DMS53 treated with DMSO at 0.1 percent for 48 hours (cell line): ENCODE results near the gene SLC2A14.
"Not testable (repeated sequence)": the region's sequence is repeated elsewhere in the genome, so short reads cannot be mapped to it uniquely, and the experiment has no call there.

Experiments used
- DNase-seq: peaks from one replicate; lab custom pipeline; 2025; ENCODE audit not compliant: unreplicated experiment; lab: John Stamatoyannopoulos, UW

SLC2A14 gene

DNA sequence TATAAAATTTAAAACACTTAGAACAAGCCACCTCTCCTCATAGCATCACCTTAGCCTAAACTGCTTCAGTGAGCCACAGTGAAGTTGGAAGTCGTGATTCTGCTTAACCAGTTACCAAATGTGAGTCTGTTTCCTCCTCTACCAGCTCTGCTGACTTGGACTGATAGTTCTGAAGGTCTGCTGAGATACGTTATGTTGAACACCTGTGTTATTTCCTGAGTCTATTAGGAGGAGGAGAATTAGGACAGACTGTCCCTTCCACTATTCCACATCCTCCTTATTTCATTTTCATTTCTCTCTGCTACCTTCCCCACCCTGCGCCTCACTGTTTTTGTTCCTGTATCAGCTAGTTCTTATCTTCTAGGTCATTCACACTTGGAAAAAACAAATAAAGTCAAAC, 2.4 kb downstream of the SLC2A14 start:
- DNase-seq: no peak

DNA sequence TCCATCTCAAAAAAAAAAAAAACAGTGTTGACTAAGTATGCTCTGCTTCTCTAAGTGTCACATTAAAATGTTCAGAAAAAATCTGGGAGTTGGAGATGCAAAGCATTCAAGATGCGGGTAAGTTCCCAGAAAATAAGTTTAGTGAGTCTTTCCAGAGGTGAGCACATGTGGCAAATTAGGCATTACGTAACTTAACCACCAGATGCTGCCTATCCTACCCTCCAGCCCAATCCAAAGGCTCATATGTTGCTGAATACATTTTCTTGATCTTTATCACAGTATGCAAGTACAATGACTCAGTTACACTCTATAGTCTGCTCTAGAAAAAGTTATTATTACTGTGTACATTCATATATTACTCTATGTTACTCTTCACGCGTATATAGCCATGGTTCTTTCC, 3.6 kb downstream of the SLC2A14 start:
- DNase-seq: no peak

- DNase-seq: no peak
Measured at GRCh38 chr12:7868391-7868790, 4.3 kb downstream of the SLC2A14 start.

- DNase-seq: no peak
Measured at GRCh38 chr12:7864601-7865150, 8.0 kb downstream of the SLC2A14 start.

GRCh38 chr12:7862814-7863348, 9.8 kb downstream of the SLC2A14 start:
- DNase-seq: not testable (repeated sequence)

GRCh38 chr12:7862301-7862700, 10.4 kb downstream of the SLC2A14 start:
- not testable (repeated sequence) for DNase-seq

GRCh38 chr12:7859552-7859951, 13.2 kb downstream of the SLC2A14 start:
- no peak for DNase-seq

DNA sequence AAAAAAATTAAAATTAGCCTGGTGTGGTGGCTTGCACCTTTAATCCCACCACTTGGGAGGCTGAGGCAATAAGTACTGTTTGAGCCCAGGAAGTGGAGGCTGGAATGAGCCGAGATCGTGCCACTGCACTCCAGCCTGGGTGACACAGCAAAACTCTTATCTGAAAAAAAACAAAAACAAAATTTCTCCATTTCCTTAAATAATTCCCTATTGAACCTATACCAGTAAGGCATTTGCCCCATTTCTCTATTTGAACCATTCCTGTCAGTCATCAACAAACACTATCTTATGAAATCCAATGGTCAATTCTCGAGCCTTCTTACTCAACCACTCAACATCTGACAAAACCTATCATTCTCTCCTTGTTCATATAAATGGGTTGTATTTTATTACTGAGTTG, 14.7 kb downstream of the SLC2A14 start:
- DNase-seq: no peak

GRCh38 chr12:7856516-7856915, 16.2 kb downstream of the SLC2A14 start:
- DNase-seq: no peak

DNA sequence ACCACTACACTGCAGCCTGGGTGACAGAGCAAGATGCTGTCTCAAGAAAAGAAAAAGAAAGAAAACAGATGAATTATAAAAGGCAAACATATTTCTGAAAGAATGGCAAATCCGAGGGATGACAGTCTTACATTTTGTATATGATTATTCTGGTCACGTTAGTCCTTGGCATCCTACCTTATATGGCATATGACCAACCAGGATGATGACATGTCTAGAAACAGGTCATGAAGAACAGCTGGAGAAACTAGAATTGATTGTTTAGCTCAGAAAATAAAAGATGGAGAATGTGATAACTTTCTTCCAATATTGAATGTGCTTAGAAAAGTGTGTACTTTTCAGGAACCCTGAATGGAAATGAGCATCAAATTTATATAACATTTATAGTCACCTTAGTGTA, 19.2 kb downstream of the SLC2A14 start:
- no peak for DNase-seq

- not testable (repeated sequence) for DNase-seq
Measured at GRCh38 chr12:7851622-7852081, 21.1 kb downstream of the SLC2A14 start.

DNA sequence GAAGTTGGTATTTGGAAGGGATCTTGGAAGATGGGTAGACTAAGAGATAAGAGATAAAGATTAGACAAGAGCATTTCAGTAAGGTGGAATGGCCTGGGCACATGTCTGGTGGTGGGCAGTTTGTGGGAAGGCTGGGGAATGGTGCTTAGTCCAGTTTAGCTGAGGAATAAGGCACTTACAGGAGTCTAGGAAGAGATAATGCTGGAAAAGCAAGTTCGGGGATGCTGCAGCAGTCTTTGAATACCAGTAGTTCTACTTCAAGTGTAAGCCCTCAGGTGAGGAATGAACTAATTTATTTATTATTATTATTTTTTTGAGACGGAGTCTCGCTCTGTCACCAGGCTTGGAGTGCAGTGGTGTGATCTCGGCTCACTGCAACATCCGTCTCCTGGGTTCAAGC, 22.6 kb downstream of the SLC2A14 start:
- not testable (repeated sequence) for DNase-seq

GRCh38 chr12:7848098-7848422, 24.7 kb downstream of the SLC2A14 start:
- DNase-seq: not testable (repeated sequence)

- not testable (repeated sequence) for DNase-seq
Measured at GRCh38 chr12:7847226-7848097, 25.3 kb downstream of the SLC2A14 start.

DNA sequence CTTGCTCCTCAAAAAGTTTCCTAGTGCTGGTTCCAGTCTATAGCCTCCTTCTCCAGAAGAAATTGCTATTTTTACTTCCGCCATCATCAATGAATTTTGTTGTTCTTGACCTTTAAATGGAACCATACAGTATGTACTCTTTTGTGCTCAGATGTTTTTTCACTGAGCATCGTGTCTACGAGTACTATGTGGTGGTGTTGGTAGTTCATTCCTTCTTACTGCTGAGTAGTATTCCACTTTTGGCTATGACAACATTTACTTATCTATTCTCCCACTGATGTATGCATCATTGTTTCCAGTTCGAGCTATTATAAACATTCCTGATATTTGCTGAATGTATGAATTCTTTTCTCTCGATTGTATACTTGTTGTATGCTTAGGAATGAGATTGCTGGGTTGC, 28.6 kb downstream of the SLC2A14 start:
- no peak for DNase-seq

DNA sequence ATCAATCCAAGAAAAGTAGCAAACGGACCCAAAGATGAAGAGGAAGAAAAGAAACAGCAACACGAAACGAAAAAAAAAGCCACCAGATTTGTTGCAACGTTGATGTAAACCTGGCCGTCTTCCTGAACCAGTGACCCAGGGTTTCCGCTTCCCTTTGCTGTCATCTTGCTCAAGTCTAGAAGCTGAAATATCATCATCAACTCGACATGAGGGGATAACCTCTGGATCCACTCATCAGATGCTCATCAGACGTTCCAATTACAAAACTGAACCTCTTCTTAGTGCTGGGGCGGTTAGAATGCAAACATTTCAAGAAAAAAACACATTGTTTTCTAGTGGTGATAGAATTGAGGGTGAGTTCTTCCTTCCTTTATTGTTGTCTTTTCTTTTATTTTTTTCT, 29.1 kb downstream of the SLC2A14 start:
- not testable (repeated sequence) for DNase-seq

DNA sequence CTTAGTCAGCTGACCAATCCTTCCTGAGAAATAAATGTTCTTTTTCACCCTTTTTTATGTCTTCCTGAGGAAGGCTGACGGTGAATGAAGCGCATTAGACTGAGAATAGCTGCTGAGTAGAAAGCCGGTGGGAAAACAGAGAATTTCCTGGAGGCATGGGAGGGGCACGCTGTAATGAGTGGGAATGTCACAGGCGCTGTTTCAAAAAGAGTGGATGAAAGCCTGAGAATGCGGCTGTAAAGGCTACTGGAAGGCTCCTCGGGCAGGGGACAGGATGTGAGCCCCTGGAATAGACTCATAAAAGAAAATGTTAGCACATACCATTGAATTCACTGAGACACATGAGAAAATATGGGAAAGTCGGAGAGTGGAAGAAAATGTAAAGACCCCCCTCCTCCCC, 29.6 kb downstream of the SLC2A14 start:
- DNase-seq: not testable (repeated sequence)

- not testable (repeated sequence) for DNase-seq
Measured at GRCh38 chr12:7842444-7842843, 30.3 kb downstream of the SLC2A14 start.

- not testable (repeated sequence) for DNase-seq
Measured at GRCh38 chr12:7839848-7840247, 32.9 kb downstream of the SLC2A14 start.

DNA sequence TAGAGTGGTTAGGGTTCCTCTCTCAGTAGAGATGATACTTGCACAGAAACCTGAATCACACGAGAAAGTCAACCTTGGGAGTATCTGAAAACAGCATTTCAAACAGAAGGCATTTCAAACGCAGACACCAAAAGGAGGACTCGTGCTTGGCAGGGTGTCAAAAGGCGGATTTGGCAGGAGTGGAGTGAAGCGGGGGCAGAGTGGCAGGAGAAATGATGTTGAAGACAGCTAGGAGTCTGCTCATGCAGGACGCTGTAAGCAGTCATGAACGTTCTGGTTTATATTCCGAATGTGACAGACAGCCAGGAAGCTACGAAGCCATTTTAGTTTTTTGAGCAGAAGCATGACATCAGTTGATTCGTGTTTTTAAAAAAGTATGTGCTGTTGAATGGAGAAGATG, 33.5 kb downstream of the SLC2A14 start:
- DNase-seq: not testable (repeated sequence)

- DNase-seq: no peak
Measured at GRCh38 chr12:7837366-7837765, 35.3 kb downstream of the SLC2A14 start.

DNA sequence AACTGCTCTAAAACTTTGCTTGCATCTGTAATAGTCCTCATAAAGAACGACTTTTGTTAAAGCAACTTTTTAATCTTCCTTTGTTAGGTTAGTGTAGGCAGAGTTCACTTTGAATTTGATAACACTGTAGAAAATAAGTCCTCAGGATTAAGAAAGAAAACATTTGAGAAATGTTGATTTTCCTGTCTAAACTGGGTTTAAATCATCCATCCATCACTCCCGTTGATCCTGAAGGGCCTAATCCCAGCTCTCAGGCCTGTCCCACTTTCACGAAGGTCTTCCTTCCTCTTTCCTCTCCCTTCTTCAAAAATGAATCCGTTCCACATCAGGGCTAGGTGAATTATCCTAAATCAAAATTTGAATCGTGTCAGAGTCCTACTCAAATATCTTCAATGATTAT, 36.9 kb downstream of the SLC2A14 start:
- no peak for DNase-seq
